VCaP (cell line): Measurements from ENCODE around the gene FCMR.
"Not testable (repeated sequence)": the region's sequence is repeated elsewhere in the genome, so short reads cannot be mapped to it uniquely, and the experiment has no call there.

Experiments
- H3K27ac ChIP-seq: fragments of 450-650 bp; 2 replicates; pipeline ENCODE4 v1.5.1; 2017
- CTCF ChIP-seq: fragments of 450-650 bp; conservative IDR thresholded peaks from 2 replicates; pipeline ENCODE4 v1.5.1; 2017; ENCODE audit warnings: mild to moderate bottlenecking, moderate library complexity

FCMR gene

GRCh38 chr1:206855859-206856258, 65.9 kb downstream of the FCMR start:
- no peak for TF ChIP-seq CTCF

GRCh38 chr1:206854401-206855129, 67.2 kb downstream of the FCMR start:
- H3K27ac ChIP-seq: no peak overlapping the region
- TF ChIP-seq CTCF: no peak

More at GRCh38 chr1:206855859-206856258, 65.9 kb downstream of the FCMR start:
- no peak overlapping the region for H3K27ac ChIP-seq

- H3K27ac ChIP-seq: not testable (repeated sequence)
These were observed 68.0 kb downstream of the FCMR start for GRCh38 chr1:206853696-206854095.
